ENCODE data around the gene PRIMA1.
"Not testable (repeated sequence)": the region's sequence is repeated elsewhere in the genome, so short reads cannot be mapped to it uniquely, and the experiment has no call there.

The PRIMA1 gene, protein sequence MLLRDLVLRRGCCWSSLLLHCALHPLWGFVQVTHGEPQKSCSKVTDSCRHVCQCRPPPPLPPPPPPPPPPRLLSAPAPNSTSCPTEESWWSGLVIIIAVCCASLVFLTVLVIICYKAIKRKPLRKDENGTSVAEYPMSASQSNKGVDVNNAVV

DNA sequence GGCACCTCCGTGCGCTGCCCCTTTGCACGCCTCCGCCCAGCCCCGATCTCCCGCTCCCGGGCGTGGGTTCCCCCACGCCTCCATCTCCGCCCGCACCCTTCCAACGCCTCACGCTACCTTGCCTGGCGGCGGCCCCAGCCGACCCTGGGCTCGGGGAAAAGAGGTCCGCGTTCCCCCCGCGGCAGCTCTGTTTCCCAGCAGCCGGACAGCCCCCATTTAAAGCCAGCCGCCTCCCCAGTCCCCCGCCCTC lies at the start of gene PRIMA1:
Gene PRIMA1, minus strand, starts transcription at position 193 of the 250 bp plus-strand sequence. CDS start 767 bp downstream, outside the sequence.
- no peak for DNase-seq (ENCODE audit: low read depth in 3 of 3)

DNA sequence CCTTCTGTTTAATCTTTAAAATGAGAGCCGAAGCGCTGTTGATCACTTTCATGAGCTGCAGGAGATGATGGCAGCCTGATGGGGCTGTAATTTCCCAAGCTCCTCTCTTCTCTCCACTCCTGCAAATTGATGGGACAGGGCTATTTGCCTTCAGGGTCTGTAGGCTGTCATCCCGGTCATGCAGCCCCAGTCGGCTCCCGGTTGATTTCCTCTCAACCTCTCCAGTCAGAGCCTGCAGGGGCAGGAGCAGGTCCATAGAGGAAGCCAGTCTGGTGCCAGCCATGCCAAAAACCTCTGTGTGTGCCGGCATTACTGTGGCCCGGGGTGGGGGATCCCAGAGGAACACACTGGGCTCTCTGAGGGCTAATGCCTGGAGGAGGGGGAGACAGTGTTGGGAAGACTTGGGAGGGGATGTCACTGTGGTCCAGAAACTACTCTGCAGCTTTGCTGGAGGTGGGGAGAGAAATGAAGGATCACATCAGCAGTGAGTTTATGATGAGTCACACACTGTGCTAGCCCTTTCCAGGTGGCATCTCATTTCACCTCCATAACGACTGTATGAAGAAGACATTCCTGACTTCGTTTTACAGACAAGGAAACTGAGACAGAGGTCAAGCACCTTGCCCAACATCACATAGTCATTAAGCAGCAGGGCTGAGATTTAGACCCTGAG lies 46.5 kb upstream of the PRIMA1 start:
- DNase-seq (ENCODE audit: low read depth in 3 of 3), result no peak

DNA sequence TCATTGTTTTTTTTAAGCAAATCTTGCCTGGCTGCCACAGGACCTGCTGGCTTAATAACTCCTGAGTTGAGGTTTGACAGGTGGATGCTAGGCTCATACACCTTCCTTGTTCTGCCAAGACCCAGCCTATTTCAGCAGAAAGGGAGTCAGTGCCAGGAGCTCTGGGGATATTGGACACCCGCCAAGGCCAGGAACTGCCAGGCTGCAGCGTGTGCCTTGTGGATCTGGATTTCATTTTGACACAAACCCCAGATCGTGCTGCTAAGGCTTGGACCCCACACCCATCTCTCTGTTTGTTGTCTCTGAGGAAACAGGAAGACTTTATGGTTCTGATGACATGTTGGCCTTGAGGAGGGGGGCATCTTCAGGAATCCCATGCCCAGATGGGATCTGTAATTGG lies 44.4 kb upstream of the PRIMA1 start:
- no peak for DNase-seq (ENCODE audit: low read depth in 3 of 3)

DNA sequence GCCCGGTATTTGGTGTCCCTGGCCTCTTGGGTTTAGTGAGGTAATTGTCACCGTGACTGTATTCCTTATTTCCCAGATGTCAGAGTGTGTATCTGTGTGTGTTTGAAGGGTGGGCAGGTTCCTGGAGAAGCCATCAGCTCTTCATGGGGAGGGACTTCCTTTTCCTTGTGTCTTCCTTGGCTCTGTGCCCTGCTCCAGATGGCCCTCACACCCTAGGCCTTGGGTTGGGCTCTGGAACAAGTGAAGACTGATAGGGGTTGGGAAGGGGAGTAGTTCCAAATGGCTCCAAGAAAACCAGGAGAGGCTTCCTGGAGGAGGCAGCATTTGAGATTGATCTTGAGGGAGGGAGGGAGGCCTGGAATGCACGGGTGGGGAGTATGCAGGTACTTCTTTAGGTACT lies 43.8 kb upstream of the PRIMA1 start:
- DNase-seq (ENCODE audit: low read depth in 3 of 3), result no peak

DNA sequence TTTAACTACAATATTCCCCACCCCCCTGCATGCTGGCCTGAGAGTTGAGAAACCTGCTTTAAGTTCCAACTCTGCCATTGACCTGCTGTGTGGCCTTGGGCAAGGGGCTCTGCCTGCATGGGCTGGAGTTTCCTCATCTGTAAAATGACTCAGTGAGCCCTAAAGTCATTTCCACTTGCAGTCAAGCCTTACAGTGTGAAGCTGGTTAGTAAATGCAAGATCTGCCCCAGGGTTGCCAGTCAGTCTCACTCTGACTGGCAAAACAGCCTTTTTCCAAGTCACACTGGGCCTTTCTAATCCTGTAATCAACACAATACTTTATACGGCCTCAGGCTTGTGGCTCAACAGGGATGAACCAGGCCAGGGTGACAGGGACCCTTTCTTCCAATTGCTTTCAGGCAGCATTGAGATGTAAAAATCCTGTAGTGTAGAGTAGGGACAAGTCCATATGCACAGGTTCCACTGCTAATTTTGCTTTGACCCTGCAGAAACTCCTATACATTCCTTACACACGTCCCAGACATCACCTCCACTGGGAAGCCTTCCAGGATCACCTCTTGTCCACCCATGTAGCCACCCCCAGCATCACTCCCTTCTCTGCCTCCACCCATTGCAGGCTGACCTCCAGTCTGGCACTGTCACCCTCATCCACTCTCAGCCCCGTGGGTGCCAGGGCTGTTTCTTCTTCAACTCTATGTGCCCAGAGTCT lies 42.6 kb upstream of the PRIMA1 start:
- no peak for DNase-seq (ENCODE audit: low read depth in 3 of 3)

DNA sequence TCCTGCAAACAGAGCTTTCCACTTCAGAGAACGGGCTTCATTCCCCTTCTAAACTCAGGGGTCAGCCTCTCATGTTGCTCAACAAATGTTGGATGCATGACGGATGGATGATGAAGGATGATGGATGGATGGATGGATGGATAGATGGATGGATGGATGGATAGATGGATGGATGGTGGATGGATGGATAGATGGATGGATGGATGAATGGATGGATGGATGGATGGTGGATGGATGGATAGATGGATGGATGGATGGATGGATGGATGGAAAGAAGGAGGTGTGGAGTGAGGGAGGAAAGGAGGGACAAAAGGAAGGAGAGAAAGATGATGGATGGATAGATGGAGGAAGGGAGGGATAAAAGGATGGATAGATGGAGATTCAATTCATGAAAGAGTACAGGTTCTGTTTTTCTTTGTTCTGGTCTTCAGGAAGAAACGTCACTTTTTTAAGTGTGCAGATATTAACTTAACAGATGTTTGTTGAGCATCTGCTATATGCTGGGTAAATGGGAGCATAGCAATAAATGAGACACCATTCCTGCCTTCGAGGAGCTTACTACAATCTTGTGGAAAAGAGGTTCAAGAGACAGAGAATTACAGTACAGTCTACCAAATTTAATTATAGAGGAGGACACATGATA lies 41.7 kb upstream of the PRIMA1 start:
- DNase-seq (ENCODE audit: low read depth in 3 of 3), result no peak

DNA sequence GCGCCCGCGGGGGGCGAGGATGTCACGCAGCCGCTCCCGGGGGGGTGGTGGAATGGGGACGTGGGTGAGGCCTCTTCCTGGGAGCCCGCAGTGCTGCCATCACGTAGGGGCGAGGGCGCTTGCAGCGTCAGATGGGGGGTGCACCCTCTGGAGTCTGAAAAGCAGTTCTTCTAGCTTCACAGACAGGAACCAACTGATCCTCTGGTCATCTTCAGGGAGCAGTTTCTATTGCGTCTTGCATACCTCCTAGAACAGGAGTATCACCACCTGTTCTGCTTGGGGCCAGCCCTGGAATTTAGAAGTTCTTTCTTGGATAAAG lies 36.9 kb upstream of the PRIMA1 start:
- DNase-seq (ENCODE audit: low read depth in 3 of 3), result no peak

DNA sequence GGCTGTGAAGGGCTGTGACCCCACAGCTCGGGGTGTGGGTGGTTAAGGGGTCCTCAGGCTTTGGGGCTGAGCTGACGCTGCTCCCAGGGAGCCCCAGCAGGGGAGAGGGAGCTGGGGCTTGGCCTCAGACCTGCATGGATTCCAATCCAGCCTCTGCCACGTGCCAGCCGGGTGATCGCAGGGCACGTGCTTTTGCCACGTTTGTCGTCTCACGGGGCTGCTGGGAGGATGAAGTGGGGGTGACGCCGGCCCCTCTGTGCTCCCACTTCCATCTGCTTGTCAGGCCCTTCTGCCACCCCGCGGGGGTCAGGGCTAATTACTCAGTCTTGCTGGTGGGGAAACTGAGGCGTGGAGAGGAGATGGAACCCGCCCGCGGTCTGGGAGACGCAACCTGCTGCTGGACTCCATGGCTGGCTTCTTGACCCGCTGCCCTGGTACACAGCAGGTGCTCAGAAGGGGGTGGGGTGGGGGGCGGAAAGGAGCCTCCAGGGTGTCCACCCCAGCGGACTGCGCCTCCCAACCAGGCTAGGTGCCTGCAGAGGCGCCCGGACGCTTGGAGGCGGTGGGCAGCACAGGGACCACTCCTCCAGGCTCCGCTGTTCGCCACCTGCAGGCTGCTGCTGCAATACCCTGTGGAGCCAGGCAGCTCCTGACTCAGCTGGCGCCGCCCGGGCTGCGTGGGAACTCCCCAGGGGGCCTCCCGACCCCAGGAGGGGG lies 36.4 kb upstream of the PRIMA1 start:
- no peak for DNase-seq (ENCODE audit: low read depth in 3 of 3)

DNA sequence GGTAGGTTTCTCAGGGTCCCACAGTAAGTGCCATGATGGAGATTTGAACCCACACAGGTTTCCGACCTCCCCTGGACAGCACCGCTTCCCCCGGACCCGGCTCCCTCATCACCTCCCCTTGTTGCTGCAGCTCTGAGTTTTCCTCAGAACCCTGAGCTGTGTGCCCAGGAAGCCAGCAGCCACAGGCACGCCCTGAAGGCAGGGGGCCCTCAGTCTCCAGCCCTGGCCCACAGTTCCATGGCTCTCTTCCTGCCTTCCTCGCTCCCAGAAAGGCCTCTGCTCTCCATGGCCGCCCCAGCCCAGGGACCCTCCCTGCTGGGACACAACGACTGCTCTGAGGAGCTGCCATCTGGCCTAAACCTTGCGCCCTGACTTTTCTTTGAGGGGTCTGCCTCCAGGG lies 35.8 kb upstream of the PRIMA1 start:
- no peak for DNase-seq (ENCODE audit: low read depth in 3 of 3)

DNA sequence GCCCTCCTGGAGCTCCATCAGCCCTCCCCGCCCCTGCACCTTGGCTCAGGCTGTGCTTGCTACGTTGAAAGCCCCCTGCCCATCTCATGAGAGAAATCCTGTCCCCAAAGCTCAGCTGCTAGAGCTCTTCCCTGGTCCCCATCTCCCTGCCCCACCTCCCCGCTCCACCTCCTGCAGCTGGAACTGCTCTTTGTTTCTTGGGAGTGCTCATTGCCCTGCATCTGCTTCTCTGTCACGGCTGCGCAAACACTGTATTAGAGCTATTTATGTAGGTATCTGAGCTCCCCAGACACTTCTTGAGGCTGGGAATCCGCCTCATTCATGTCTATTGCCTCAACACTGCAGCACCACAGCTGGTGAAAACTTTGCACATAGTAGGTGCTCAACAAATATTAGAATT lies 32.8 kb upstream of the PRIMA1 start:
- no peak for DNase-seq (ENCODE audit: low read depth in 3 of 3)

DNA sequence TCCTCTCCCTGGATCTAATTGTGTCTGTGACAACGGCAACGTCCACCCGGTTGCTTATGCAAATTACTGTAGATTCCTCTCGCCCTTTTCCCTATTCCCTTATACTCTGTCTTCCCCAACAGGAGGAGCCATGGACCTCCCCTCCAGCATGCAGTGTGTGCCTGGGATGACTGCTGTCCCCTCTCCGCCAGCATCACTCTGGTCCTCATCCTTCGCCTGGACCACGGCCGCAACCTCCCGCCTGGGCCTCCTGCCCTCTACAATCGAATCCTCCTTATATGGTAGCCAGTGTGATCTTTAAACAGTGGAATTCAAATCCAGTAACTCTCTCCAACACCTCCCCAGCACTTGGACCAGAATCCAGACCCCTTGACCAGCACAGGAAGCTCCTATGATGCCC lies 30.6 kb upstream of the PRIMA1 start:
- no peak for DNase-seq (ENCODE audit: low read depth in 3 of 3)

DNA sequence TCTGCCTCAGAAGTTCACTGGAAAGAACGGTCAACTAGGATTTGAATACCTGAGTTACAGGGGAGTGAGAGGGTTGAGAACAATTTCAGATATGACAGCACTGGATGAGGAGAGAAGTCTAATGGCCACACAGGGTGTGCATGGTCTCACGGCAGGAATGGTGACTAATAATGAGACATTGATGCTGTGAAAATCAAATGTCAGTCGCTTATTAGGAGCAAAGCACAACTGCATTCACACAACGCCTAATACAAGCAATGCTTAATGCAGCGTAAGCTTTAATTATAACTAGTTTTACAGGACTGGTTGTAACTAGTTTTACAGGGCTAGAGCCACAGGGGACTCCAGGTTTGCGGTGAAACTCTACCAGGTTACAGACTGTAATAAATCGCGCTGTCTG lies 23.4 kb upstream of the PRIMA1 start:
- DNase-seq (ENCODE audit: low read depth in 3 of 3), result no peak

DNA sequence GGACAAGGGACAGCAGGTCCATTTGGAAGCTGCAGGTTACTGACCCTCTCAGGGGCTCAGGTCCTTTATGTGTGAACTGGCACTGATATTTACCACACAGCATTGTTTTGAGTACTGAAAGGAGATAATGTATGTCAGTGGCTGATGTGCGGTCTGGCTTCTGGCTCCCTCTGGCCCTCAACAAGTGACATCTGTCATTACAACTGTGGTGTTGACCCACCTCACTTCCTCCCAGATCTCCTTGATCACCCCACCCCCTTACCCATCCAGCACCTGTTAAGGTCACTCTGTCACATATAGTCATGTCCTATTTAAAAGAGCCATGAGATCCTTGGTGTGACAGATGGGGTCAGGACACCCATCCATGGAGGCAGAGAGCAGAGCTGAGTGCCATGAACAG lies 22.7 kb upstream of the PRIMA1 start:
- DNase-seq (ENCODE audit: low read depth in 3 of 3), result no peak

DNA sequence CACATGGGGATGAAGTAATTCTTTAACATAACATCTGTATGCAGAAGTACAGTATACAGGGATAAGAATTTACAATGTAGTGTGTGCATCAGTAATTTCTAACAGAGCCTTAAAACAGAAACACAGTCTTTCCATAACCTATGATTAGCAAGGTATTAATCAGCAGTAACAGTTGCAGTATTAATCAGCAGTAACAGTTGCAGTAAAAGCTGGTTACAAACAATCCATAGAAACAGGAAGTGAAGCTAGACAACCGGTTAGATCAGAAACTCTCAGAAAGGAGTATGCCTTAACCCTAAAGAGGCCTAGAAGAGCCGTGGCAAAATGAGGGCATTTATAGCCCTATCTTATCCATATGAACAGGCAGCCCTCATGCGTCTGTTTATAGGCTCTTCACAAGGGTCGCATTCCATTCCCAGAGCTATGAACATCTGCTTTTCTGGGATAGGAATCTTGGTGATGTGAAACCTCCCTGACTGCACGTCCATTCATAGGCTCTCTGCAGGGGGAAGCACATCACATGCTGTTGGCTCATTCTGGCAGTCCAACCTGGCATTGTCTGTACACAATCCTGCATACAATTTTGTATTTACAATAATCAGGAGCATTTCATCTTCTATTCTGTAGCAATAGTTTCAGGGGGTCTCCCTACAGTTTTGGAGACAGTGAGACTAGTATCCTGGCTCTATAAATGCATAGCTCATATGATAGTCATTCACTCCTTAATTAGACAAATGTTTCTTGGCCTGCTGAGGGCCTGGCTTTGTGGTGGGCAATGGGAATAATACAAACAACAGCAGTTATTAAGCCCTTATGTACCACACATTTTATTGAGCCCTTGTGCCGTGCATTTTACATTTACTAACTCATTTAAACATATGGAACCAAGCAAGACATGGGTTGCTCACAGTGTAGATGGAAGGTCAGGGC lies 21.5 kb upstream of the PRIMA1 start:
- DNase-seq (ENCODE audit: low read depth in 3 of 3), result not testable (repeated sequence)

DNA sequence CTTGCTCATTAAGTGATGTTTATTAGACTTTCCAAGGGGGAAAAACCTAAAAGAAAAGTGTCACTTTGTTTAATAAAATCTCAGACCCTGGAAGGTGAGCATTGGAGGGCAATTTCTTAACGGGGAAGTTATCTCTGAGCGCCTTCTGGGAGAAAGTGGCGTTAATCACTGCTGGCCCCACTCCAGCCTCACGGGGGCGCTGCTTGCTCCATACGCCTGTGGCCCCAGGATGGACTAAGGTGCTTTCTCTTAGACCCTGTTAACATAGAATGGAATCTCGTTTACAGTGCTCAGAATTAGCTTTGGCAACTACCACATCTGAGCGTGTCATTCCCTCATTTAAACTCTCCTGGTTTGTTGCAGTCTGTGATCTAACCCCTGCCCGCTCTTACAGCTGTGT lies 16.4 kb upstream of the PRIMA1 start:
- DNase-seq (ENCODE audit: low read depth in 3 of 3), result no peak

DNA sequence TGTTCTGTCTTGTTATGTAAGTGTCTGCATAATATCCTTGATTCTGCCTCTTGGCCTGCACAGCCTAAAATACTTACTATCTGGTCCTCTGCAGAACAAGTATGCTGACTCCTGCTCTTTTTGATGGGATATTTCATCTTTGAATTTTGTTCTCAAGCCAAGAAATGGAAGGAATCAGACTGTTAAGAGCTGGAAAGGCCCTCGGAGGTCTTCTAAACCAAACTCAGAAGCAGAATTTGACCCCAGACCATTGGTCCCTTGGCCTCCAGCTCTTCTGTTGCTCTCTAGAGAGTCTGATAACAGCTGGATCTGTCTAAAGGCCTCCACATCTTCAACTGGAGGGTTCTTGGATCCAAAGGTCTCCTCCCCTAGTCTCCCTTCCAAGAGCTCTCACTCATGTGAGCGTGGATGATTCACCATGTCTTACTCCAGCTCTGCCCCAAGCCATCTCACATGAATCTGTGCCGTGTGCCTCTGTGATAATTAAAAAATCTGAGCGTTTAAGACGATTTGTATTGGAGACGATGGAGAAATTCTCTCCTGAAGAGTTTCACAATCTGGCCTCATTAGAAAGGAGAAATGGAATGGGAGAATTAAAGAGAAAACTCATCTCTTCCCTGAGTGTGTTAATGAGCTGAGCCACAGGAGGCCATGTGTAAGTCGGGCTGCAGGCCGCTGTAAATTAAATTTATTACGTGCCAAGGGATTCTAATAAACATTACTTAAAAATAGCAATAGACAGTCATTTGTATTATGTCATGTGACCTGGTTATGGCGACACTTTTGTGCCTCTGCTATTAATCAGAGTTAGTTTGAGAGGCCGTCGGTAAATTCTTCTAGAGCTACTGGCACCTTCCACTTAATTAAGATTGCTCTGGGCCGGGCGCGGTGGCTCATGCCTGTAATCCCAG lies 15.4 kb upstream of the PRIMA1 start:
- DNase-seq (ENCODE audit: low read depth in 3 of 3), result no peak

DNA sequence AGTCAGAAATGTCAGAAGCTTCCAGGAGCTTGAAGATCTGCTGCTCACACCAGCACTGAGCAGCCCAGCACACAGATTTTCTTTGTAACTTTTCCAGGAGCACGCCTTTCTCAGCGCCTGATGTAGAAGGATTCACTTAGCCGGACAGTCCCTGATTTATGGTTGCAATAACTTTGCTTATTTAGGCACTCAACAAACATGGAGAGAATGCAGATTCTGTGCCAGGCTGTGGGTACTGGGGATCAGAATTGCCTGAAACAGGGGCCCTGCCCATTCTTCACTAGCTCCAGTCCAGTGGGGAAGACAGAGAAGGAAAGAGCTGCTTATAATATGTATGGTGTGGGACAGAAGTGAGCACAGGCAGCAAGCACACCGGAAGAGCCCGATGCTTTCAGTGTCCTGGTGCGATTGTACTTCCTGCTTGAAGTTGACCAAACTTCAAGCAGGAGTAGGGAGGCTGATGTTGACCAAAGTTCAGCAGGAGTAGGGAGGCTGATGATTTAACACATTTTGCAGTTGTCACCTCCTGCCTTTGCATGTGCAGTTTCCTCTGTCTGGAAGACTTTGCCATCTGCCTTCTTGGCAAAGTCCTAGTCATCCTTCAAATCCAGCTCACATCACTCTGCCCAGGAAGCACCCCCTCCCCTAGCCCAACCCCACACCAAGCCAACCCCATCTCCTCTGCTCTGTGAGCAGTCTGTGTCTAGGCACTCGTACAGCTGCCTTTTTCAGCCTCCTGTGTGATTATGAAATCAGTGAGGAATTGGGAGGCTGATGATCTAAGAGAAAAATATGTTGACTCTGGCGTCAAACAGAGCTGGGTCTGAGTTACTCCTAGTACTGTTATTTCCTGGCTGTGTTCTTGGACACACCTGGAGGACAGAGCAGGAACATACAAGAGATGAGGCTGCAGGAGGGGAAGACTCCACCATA lies 12.0 kb upstream of the PRIMA1 start:
- no peak for DNase-seq (ENCODE audit: low read depth in 3 of 3)

DNA sequence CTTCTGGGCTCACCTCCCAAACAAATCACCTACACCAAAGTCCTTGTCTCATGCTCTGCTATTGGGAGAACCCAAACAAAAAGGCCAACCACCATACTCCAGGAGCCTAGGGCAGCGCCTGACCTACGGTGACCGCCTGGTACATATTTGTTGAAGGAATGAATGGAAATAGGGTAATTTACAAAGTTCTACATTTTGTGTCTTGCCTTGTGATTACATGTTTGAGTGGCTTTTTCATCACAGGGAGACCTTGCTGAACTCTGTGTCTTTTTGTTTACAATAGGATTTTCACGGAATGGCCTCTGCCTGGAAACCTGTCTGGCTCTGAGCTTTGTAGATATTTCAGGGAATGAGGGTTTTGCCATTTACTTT lies 11.3 kb upstream of the PRIMA1 start:
- no peak for DNase-seq (ENCODE audit: low read depth in 3 of 3)

DNA sequence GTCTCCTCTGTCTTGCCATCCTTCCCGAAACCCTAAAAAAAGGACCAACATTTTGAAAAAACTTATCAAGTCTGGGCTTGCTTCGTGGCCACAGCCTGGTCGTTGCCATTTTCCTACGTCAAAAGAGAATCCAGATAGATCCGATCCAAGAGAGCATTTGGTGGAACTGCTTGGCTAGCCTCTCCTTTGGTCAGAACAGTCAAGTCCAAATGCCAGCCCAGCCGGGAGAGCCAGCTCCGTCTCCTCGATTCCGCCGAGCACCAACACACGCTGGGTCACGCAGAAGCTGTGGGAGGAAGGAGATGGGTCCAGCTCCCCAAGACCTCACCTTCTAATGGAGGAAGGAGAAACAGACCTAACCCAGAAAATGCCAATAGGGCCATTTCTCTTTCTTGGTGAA lies 9.3 kb upstream of the PRIMA1 start:
- no peak for DNase-seq (ENCODE audit: low read depth in 3 of 3)

All from stimulated activated CD4-positive, alpha-beta T cell treated with anti-CD3 and anti-CD28 coated beads, TNF-alpha, amount 100 ng/mL, for 48 hours (primary cell).